ENCODE results near the gene KCNK18.
"Not testable (repeated sequence)": the region's sequence is repeated elsewhere in the genome, so short reads cannot be mapped to it uniquely, and the experiment has no call there.

The KCNK18 gene

GRCh38 chr10:117222976-117223692, 25.8 kb downstream of the KCNK18 start:
- FAIRE-seq = no peak

DNA sequence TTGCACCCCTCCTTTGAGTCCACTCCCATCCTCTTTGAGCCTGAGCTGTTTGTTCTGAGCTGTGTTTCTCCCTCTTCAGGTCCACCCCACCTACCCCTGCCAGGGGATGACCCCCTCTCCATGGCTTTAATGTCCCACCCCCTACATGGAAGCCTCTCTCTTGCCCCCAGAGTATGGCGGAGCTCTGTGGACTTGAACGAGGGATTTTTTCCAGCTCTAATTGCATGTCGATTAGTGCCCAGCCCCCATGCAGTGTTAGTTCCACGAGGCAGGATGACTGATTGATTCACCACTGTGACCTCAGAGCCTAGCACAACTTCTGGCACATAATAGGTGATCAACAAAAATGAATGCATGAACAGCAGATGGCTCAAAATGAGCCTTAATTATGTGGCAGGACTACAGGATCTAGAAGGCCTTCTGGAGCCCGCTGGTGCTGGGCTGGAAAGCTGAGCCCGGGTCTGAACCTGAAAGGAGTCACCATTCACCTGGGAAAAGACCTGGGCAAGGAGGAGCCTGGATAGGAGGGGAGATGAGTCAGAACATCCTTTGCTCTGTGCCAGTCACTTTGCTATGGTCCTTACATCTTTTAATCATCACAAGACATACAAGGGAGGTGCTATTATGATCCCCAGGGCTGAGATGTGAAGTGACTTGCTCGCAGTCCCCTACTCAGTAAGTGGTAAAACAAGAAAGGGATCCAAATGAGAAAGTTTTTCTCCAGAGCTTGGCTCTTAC, 26.6 kb downstream of the KCNK18 start:
- no peak for FAIRE-seq

- no peak for FAIRE-seq
Measured at GRCh38 chr10:117224881-117225280, 27.6 kb downstream of the KCNK18 start.

- FAIRE-seq = no peak
Measured at GRCh38 chr10:117226813-117227451, 29.6 kb downstream of the KCNK18 start.

GRCh38 chr10:117228210-117228609, 30.9 kb downstream of the KCNK18 start:
- no peak for FAIRE-seq

DNA sequence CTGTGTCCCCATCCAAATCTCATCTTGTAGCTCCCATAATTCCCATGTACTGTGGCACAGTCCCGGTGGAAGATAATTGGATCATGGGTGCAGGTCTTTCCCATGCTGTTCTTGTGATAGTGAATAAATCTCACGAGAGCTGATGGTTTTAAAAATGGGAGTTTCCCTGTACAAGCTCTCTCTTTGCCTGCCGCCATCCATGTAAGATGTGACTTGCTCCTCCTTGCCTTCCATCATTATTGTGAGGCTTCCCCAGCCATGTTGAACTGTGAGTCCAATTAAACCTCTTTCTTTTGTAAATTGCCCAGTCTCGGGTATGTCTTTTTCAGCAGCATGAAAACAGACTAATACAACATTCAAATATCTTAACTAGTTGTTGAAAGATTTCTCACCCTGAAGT, 32.8 kb downstream of the KCNK18 start:
- not testable (repeated sequence) for FAIRE-seq

- no peak for FAIRE-seq
Measured at GRCh38 chr10:117237401-117237991, 40.2 kb downstream of the KCNK18 start.

GRCh38 chr10:117239051-117239450, 41.8 kb downstream of the KCNK18 start:
- FAIRE-seq = no peak

- FAIRE-seq = no peak
Measured at GRCh38 chr10:117239721-117240620, 42.7 kb downstream of the KCNK18 start.

DNA sequence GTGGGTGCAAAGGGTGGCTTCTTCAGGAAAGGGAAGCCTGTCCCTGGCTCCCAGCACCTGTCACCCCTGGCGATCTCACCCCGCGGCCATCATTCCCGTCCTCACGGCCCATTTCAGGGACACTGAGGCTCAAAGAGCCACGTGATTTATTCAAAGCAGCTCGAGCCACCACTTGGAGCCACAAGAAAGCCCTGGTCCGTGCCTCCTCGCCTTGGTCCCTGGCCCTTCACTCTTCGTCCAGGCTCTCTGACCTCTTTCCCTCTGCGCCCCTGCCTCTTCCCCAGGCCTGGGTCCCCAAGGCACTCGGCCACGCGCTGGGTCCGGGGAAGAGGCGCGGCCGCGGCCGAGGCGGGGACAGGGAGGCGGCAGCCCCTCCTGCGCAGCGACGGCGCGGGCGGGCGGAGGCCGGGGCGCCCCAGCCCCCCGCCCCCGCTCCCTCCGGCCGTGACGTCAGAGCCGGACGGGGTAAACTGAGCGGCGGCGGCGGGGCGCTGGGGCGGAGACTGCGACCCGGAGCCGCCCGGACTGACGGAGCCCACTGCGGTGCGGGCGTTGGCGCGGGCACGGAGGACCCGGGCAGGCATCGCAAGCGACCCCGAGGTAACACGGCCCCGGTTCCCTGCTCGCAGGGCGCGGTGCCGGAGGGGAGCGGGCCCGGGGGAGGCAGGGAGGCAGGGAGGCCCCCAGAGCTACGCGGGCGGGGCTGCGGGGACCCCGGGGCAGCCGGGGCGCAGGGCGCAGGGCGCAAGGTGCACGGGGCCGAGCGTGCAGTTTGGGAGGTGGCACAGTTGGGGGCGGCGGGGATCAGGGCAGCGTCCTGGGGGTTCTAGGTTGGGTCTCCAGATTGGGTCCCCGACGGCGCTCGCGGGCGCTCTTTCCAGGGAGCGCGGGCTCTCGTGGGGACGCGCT, 43.6 kb downstream of the KCNK18 start, which contains the start of gene SLC18A2:
Gene SLC18A2 (plus strand): TSS at position 494 of the 909 bp plus-strand sequence. CDS start 580 bp downstream, outside the sequence.
- FAIRE-seq = no peak

DNA sequence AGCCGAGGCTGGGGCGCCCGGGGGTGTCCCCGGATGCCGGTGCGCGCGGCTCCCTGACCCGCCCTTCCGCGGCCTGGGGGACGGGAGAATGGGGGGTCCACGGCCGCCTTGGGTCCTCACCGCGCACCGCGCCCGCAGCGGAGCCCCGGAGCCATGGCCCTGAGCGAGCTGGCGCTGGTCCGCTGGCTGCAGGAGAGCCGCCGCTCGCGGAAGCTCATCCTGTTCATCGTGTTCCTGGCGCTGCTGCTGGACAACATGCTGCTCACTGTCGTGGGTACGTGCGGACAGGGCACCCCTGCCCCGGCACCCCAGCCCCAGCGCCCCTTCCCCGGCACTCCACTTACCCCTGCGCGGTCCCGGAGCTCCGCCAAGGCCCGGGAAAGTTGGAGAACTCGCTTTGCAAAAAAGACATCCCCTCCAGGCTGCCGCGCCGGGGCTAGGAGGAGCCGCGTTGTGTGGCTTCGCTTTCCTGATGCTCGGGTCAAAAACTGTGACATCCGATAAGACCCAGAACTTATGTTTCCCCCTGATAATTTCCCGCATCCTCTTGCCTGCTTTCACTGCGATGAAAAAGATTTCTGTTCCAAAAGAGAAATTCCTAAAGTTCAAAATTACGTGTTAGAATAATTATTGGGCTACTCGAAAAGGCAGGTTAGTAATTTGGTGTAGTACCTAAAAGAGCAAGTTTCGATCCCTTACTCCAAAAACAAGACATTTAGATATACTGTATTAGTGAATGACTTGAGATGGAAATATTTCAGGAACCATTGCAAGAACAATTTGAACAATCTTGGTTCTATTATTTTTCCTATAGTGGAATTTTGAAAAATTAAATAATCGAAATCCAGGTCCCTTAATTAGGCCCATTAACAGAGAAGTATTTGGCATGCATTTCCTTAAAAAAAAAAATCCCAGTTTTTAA, 44.5 kb downstream of the KCNK18 start:
- FAIRE-seq = no peak

- FAIRE-seq = no peak
Measured at GRCh38 chr10:117242463-117242832, 45.2 kb downstream of the KCNK18 start.

DNA sequence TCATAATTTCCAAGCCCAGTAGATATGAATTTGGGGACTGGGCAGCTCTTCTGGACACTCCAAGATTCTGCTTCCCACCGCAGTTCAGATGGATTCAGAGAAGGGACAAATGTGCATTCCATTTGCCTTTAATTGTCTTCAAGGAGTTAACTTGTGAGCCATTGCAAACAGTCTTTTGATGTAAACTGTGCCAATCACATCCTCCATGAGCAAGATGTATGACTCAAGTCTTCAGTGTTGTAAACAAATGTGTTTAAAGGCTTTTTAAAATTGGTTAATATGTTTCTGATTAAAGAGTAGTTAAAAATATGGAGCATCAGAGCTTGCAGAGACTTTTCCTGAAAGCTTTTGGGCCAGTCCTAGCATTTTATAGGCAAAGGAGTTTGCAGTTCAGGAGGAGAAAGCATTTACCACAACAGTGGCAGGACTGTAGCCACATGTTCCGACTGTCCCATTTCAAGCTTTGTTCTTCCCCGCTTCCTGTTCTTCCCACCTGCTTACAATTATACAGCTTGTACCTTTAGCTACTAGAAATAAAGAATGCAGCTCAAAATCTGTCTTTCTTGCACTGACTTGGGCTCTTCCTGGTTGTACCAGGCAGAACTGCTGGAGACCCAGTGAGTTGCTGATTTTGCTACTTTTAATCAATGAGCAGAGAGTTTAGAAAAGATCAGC, 49.8 kb downstream of the KCNK18 start:
- FAIRE-seq = no peak

- no peak for FAIRE-seq
Measured at GRCh38 chr10:117248750-117249465, 51.6 kb downstream of the KCNK18 start.

DNA sequence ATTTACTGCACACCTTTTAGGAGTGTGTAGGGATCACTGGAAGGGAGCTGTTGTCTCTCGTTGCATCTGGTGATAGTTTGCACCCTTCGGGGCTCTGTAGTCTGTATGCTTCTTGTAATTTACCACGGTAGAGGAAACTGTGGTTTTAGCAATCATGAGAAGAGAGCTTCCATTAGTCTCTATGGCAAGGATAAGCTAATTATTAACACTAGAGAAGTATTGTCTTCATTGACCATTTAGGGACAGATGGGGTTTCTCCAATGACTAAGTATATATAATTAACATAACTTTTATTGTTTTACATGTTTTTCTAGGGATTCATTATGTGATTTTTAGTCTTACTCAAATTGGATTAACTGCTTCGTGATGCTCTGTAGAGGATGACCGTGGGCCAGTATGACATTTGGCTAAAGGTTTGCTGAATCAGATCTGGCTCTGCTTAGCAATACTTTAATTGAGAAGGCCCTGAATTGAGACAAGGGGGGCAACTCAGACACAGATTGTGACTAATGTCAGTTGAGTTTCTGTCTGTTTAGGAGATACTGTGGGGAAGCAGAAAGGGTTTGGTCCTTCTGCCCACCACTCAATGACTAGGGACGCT, 52.3 kb downstream of the KCNK18 start:
- FAIRE-seq = no peak

DNA sequence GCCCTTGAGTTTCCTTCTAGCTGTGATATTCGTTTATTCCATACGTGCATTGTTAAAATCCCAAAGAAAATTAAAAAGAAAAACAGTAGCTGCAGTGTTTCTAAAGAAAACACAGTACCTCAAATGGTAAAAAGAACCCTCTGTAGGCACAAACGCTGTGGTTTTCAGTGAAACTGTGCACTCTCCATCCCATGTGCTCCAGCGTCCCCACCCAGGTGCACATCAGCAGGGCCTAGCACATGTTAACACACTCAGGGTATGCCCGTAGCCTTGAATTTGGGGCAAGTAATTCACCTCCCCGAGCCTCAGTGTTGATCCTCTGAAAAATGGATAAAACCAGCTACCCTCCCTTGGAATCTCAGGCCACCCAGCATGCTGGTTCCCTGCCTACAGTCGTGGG, 53.1 kb downstream of the KCNK18 start:
- FAIRE-seq = no peak

DNA sequence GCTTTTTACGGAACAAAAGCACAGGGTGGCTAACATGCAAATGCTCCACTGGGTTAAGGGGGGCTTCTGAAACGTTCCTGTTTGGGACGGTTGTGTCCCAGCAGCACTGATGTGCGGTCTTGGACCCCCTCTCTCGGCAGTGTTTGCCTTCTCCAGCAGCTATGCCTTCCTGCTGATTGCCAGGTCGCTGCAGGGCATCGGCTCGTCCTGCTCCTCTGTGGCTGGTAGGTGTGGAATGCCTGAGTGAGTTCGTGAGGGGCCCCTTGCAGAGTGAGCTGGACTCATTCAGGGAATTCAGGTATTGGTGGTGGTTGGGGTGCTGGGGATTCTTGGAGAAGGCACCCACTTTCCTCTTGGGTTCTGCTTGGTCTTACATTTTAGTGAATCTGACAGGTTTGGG, 56.6 kb downstream of the KCNK18 start:
- FAIRE-seq = no peak

GRCh38 chr10:117254338-117254737, 57.0 kb downstream of the KCNK18 start:
- no peak for FAIRE-seq
